PFSK-1 (cell line): ENCODE measurements around the gene RBM6.

ENCODE experiments used
- FOXP2 ChIP-seq: optimal IDR thresholded peaks from 2 replicates; pipeline ENCODE3; 2011; ENCODE audit warnings: borderline replicate concordance, control low read depth, inconsistent platforms; ENCODE audit not compliant: insufficient read depth; ENCODE audit errors: extremely low read length, extremely low read depth
- POLR2AphosphoS5 ChIP-seq: IDR thresholded peaks from 2 replicates; pipeline ENCODE4 v1.6.1; 2012; ENCODE audit warnings: low read depth, mild to moderate bottlenecking, control low read depth, low read length, moderate library complexity
- SIN3A ChIP-seq: IDR thresholded peaks from 2 replicates; pipeline ENCODE4 v1.6.1; 2012; ENCODE audit warnings: mild to moderate bottlenecking, low read length, moderate library complexity, borderline replicate concordance; ENCODE audit not compliant: insufficient read depth
- TAF1 ChIP-seq: IDR thresholded peaks from 2 replicates; pipeline ENCODE4 v1.6.1; 2012; ENCODE audit warnings: low read length, control low read depth, borderline replicate concordance; ENCODE audit not compliant: insufficient read depth
- TF ChIP-seq, protein P1 (sequence below), 2 experiments: IDR thresholded peaks; 2 replicates each; pipeline versions ENCODE4 v1.6.1 to v1.8.0; 2011 to 2012; ENCODE audit warnings: low read depth in 2 of 2, low read length in 2 of 2, control low read depth in 1 of 2, inconsistent platforms in 1 of 2, mild to moderate bottlenecking in 1 of 2, moderate library complexity in 1 of 2; ENCODE audit not compliant: insufficient read depth in 1 of 2

Gene RBM6

DNA sequence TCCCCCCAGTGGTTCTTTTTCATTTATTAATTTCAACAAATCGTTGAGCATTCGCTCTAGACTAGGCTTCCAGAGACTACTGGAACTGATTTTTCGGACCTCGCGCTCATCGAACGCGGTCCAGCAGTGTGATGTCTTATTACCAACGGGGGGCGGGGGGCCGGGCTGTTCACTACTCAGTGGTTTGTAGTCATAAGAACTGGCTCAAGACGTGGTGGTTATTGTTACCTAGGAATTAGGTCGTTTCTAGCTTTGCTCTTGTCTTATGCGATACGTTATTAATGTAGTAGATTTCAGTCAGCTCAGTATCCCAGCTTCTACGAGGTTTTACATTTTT lies 149.6 kb downstream of the RBM6 start:
- TF ChIP-seq, protein P1, sequence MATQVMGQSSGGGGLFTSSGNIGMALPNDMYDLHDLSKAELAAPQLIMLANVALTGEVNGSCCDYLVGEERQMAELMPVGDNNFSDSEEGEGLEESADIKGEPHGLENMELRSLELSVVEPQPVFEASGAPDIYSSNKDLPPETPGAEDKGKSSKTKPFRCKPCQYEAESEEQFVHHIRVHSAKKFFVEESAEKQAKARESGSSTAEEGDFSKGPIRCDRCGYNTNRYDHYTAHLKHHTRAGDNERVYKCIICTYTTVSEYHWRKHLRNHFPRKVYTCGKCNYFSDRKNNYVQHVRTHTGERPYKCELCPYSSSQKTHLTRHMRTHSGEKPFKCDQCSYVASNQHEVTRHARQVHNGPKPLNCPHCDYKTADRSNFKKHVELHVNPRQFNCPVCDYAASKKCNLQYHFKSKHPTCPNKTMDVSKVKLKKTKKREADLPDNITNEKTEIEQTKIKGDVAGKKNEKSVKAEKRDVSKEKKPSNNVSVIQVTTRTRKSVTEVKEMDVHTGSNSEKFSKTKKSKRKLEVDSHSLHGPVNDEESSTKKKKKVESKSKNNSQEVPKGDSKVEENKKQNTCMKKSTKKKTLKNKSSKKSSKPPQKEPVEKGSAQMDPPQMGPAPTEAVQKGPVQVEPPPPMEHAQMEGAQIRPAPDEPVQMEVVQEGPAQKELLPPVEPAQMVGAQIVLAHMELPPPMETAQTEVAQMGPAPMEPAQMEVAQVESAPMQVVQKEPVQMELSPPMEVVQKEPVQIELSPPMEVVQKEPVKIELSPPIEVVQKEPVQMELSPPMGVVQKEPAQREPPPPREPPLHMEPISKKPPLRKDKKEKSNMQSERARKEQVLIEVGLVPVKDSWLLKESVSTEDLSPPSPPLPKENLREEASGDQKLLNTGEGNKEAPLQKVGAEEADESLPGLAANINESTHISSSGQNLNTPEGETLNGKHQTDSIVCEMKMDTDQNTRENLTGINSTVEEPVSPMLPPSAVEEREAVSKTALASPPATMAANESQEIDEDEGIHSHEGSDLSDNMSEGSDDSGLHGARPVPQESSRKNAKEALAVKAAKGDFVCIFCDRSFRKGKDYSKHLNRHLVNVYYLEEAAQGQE (IDR thresholded peaks at IDR 0.05; ENCODE audit: insufficient read depth in 1 of 2, low read depth in 2 of 2, low read length in 2 of 2) = no peak
- no peak for TF ChIP-seq POLR2AphosphoS5
- no peak for TF ChIP-seq TAF1
- no peak for TF ChIP-seq FOXP2
- no peak for TF ChIP-seq SIN3A

GRCh38 chr3:50090984-50091383 lies 151.0 kb downstream of the RBM6 start:
- TF ChIP-seq FOXP2 = no peak
- TF ChIP-seq SIN3A = no peak
- no peak for TF ChIP-seq POLR2AphosphoS5
- TF ChIP-seq TAF1 = no peak
- TF ChIP-seq, protein P1 (IDR thresholded peaks at IDR 0.05; ENCODE audit: insufficient read depth in 1 of 2, low read depth in 2 of 2, low read length in 2 of 2) = no peak

GRCh38 chr3:50095352-50095998 lies 155.5 kb downstream of the RBM6 start:
- no peak for TF ChIP-seq FOXP2
- no peak for TF ChIP-seq POLR2AphosphoS5
- TF ChIP-seq, protein P1 (IDR thresholded peaks at IDR 0.05; ENCODE audit: insufficient read depth in 1 of 2, low read depth in 2 of 2, low read length in 2 of 2) = no peak
- no peak for TF ChIP-seq SIN3A
- TF ChIP-seq TAF1 = no peak

- TF ChIP-seq POLR2AphosphoS5 = no peak
- no peak for TF ChIP-seq SIN3A
- no peak for TF ChIP-seq FOXP2
Observed at GRCh38 chr3:50100386-50100785, 160.4 kb downstream of the RBM6 start.

GRCh38 chr3:50100956-50101845 lies 161.3 kb downstream of the RBM6 start:
- TF ChIP-seq, protein P1 (IDR thresholded peaks at IDR 0.05; ENCODE audit: insufficient read depth in 1 of 2, low read depth in 2 of 2, low read length in 2 of 2) = no peak
